ENCODE data around the gene BFSP1.

DNA sequence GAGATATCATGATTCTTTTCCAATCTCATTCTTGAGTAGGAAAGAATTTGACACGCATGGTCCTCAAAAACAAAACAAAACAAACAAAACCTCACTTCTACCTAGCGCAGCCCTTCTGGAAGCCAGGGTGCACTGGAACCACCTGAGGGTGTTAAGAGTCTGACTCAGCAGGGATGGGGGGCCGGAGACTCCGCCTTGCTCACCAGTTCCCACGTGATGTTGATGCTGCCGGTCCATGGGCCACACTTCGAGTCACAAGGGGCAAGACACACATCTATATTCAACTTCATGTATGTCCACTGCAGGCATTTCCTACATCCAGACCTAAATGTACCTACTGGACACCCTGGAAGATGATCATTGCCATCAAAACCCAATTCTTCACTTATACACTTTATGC, 30.4 kb downstream of the BFSP1 start:
- TF ChIP-seq, protein P1, sequence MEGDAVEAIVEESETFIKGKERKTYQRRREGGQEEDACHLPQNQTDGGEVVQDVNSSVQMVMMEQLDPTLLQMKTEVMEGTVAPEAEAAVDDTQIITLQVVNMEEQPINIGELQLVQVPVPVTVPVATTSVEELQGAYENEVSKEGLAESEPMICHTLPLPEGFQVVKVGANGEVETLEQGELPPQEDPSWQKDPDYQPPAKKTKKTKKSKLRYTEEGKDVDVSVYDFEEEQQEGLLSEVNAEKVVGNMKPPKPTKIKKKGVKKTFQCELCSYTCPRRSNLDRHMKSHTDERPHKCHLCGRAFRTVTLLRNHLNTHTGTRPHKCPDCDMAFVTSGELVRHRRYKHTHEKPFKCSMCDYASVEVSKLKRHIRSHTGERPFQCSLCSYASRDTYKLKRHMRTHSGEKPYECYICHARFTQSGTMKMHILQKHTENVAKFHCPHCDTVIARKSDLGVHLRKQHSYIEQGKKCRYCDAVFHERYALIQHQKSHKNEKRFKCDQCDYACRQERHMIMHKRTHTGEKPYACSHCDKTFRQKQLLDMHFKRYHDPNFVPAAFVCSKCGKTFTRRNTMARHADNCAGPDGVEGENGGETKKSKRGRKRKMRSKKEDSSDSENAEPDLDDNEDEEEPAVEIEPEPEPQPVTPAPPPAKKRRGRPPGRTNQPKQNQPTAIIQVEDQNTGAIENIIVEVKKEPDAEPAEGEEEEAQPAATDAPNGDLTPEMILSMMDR (IDR thresholded peaks at IDR 0.05), result no peak
- TF ChIP-seq POLR2A (IDR thresholded peaks at IDR 0.05), result no peak
